Stimulated activated naive CD4-positive, alpha-beta T cell treated with Interleukin-2 at 50 U/mL for 16 hours (primary cell): ENCODE results near the gene CMIP.
"Not testable (repeated sequence)": the region's sequence is repeated elsewhere in the genome, so short reads cannot be mapped to it uniquely, and the experiment has no call there.

ENCODE experiments used
- DNase-seq: peaks from one replicate; lab custom pipeline; 2025; lab: John Stamatoyannopoulos, UW

CMIP gene

GRCh38 chr16:81444448-81445121, at the start of gene CMIP:
CMIP (plus strand) TSS chr16:81444808.
- peak; percentile 79 for DNase-seq

- DNase-seq = no peak
Measured at GRCh38 chr16:81394966-81395655, 49.5 kb upstream of the CMIP start.

- no peak for DNase-seq
Measured at GRCh38 chr16:81397058-81397878, 47.3 kb upstream of the CMIP start.

GRCh38 chr16:81397879-81398520, 46.6 kb upstream of the CMIP start:
- no peak for DNase-seq

GRCh38 chr16:81399909-81400308, 44.7 kb upstream of the CMIP start:
- DNase-seq = no peak

GRCh38 chr16:81401035-81401950, 43.3 kb upstream of the CMIP start:
- DNase-seq = no peak

GRCh38 chr16:81403208-81403600, 41.4 kb upstream of the CMIP start:
- no peak for DNase-seq

GRCh38 chr16:81403601-81404391, 40.8 kb upstream of the CMIP start:
- peak; percentile 66 for DNase-seq

- not testable (repeated sequence) for DNase-seq
Measured at GRCh38 chr16:81405002-81405401, 39.6 kb upstream of the CMIP start.

GRCh38 chr16:81405702-81406113, 38.9 kb upstream of the CMIP start:
- no peak for DNase-seq

- no peak for DNase-seq
Measured at GRCh38 chr16:81408409-81408950, 36.1 kb upstream of the CMIP start.

- no peak for DNase-seq
Measured at GRCh38 chr16:81409016-81409556, 35.5 kb upstream of the CMIP start.

GRCh38 chr16:81410643-81411293, 33.8 kb upstream of the CMIP start:
- DNase-seq = no peak

- no peak for DNase-seq
Measured at GRCh38 chr16:81413245-81413990, 31.2 kb upstream of the CMIP start.

- DNase-seq = no peak
Measured at GRCh38 chr16:81415751-81416150, 28.9 kb upstream of the CMIP start.

GRCh38 chr16:81416749-81417148, 27.9 kb upstream of the CMIP start:
- DNase-seq = no peak

- no peak for DNase-seq
Measured at GRCh38 chr16:81417210-81417609, 27.4 kb upstream of the CMIP start.

- DNase-seq = no peak
Measured at GRCh38 chr16:81419806-81420205, 24.8 kb upstream of the CMIP start.

- no peak for DNase-seq
Measured at GRCh38 chr16:81421126-81421525, 23.5 kb upstream of the CMIP start.
